GM12801 (cell line): ENCODE results near the gene KLHDC8A.

Source experiments
- TF ChIP-seq, protein P1 (sequence below): IDR thresholded peaks from one replicate; pipeline ENCODE4 v1.5.1; 2011; ENCODE audit warnings: control low read depth; ENCODE audit not compliant: insufficient read length; ENCODE audit errors: extremely low read depth

Gene KLHDC8A

DNA sequence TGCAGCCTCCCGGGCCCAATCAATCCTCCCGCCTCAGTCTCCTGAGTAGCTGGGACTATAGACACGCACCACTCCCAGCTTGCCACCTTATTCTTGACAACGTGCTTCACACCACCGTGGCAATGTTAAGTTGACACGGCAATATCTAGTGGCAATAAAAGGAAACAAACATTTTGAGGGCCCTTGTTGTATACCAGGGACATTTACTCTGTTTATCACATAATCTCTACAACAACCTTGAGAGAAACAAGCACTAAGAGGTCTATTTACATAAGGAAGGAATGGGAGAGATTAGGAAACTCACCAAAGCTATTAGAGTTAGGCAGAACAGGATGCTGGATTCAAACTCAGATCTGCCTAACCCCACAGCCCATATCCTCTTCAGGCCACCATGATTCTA lies 3.1 kb downstream of the KLHDC8A start:
- TF ChIP-seq, protein P1, sequence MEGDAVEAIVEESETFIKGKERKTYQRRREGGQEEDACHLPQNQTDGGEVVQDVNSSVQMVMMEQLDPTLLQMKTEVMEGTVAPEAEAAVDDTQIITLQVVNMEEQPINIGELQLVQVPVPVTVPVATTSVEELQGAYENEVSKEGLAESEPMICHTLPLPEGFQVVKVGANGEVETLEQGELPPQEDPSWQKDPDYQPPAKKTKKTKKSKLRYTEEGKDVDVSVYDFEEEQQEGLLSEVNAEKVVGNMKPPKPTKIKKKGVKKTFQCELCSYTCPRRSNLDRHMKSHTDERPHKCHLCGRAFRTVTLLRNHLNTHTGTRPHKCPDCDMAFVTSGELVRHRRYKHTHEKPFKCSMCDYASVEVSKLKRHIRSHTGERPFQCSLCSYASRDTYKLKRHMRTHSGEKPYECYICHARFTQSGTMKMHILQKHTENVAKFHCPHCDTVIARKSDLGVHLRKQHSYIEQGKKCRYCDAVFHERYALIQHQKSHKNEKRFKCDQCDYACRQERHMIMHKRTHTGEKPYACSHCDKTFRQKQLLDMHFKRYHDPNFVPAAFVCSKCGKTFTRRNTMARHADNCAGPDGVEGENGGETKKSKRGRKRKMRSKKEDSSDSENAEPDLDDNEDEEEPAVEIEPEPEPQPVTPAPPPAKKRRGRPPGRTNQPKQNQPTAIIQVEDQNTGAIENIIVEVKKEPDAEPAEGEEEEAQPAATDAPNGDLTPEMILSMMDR, result no peak

DNA sequence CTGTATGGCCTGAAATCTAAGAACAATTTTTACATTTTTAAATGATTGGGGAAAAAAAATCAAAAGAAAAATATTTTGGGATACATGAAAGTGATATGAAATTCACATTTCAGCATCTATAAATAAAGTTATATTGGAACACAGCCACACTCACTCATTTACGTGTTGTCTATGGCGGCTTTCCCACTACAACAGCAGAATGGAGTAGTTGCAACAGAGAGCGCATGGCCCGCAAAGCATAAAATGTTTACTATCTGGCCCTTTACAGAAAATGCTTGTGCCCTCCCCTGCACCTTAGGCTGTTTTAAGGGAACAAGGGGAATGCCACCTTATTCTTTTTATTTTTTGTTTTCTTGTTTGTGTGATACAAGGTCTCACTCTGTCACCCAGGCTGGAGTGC lies 3.5 kb downstream of the KLHDC8A start:
- TF ChIP-seq, protein P1, result no peak

DNA sequence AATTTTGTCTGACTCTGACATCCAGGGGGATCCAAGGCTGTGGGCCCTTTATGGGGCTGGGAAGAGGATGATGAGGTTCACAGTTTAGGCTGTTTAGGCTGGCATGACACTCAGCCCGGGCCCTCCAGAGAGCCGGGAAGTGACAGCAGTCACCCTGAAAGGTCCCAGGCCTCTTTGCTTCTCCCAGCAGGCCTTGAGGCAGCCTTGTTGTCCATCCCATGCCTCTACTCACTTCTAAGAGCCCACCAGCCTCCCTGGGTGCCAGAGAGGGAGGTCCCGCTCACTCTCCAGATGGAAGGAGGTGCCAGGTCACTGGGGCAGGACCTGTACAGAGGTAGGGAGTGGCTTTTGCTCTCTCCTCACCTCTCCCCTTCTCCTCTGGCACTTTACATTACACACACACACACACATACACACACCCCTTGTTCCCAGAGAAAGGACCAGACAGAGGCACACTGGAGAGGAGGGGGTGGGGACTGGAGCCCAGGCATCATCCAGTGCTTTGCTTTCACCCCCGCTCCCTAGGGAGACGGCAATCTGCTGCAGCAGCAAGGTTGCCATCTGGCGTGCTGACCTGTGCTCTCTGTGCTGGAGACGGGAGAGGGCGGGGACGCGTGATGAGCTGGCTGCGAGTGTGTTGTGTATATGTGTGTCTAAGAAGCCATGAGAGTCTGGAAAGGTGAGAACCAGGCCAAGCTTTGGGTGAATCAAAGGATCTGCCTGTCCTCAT lies 4.6 kb downstream of the KLHDC8A start:
- TF ChIP-seq, protein P1, result no peak

DNA sequence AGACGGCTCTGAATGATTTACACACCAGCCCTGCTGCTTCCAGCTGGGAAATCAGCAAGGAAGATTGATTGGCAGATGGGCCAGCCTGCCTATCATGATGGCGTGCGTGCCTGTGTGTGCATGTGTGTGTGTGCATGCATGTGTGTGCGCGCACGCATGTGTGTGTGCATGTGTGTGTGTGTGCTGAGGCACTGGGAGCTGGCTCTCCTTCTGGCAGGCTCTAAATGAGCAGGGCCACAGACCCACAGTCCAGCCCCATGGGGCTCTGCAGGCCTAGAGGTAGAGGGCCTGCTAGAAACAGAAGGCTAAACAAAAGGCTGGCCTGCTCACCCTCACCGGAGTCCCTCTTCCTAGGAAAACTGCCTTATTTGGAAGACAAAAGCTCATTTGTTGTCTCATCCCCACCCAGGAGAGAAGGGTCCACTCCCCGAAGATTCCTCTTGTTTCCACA lies 6.0 kb downstream of the KLHDC8A start:
- TF ChIP-seq, protein P1, result no peak

DNA sequence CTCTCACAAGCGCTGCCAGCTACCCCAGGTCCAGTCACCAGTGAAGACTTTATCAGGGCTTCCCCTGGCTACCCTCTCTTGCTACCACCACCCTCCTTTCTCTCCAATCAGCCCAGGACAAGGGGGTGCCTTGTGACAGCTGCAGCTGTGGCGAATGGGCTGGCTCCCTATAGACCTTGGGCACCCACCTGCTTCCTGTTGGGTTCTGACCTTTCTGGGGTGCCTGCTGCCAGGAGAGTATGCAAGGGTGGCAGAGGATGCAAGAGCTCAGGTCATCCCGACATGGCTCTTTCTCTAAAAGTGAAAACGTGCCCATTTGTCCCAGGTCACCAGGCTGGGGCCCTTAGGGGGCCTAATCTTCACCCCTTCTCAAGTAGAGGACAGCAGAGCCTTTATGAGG lies 6.6 kb downstream of the KLHDC8A start:
- TF ChIP-seq, protein P1, result no peak

DNA sequence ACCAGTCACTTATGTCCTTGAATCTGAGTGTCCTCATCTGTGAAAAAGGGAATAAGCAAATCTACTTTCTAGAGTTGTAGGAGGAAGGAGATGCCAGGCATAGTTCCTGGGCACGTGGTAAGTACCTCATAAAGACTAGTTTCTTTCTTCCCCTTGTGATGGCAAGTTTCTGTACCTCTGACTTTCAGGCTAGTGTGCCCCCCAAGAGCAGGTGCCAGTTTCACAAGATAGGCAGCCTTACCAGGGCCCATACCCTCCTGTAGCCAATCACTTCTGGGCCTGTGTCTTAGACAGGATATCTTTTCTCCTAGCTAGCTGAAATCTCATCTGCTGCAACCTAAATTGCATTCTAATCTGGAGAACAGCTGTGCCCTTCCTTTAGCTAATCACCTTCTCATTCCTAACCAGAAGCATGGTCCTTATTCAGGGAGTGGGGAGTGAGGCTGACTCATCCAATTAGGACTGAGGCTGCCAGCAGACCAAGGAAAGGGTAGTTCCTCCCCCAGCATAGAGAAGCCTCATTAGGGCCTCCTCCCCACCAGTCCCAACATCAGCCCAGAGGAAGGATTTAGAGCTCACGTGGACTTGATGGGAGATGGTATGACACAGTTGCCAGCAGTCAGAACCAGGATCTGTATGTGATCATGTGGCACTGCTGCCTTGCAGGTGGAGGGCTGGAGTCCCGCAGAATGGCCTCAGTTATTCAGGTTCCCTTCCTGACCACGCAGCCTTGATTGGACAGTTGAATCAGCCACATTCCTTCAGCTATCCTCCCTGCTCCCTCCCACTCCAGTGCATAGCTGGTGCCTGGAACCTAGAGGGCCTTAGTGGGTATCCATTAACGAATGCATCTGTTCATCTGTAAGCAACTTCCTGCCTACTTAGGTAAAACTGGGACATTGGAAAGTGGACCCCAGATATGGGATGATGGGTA lies 7.9 kb downstream of the KLHDC8A start:
- TF ChIP-seq, protein P1, result no peak

DNA sequence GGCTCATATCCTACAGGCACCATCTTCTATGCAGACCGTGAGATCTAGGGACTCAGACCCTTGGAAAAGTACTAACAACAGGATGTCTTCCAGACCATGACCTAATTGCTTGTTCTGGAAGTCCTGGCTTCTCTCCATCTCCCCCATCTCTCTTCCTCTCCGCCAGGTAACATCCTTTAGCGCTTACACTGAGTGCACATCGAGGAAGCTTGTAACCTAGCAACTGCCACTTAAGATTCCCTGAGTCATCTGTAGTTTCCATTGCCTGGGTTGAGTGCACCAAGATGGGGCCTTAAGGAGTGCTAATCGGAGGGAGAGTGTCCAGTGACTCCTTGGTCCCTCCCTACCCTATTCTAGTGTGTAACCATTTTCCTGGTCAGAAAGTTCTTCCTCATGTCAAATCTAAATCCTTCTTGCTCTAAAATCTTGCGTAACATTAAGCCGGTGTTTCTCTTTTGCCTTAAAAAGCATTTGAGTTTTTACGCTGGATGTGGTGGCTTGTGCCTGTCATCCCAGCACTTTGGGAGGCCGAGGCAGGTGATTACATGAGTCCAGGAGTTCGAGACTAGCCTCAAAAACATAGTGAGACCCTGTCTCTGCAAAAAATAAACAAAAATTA lies 9.7 kb downstream of the KLHDC8A start:
- TF ChIP-seq, protein P1, result no peak
